H4 (cell line): ENCODE measurements around the gene MBNL2. TPM values are rescaled to one million over a fixed set of nuclear protein-coding genes. Genes with fewer than 3 reads are reported as not detected.
"Not testable (repeated sequence)": the region's sequence is repeated elsewhere in the genome, so short reads cannot be mapped to it uniquely, and the experiment has no call there.

Source experiments
- DNase-seq: peaks from one replicate; pipeline ENCODE4 v3.0.0-alpha.2; 2015; ENCODE audit warnings: low spot score
- total RNA-seq: library from RNA; depleted of rRNA; stranded (reverse); fragments of >200 nt; shearing (Covaris generic); gene quantifications from 2 replicates; pipeline ENCODE4 v1.2.3, GENCODE V29; 2014

MBNL2 gene
- total RNA-seq, 1 experiment from 2014 or later: 28.0 TPM

DNA sequence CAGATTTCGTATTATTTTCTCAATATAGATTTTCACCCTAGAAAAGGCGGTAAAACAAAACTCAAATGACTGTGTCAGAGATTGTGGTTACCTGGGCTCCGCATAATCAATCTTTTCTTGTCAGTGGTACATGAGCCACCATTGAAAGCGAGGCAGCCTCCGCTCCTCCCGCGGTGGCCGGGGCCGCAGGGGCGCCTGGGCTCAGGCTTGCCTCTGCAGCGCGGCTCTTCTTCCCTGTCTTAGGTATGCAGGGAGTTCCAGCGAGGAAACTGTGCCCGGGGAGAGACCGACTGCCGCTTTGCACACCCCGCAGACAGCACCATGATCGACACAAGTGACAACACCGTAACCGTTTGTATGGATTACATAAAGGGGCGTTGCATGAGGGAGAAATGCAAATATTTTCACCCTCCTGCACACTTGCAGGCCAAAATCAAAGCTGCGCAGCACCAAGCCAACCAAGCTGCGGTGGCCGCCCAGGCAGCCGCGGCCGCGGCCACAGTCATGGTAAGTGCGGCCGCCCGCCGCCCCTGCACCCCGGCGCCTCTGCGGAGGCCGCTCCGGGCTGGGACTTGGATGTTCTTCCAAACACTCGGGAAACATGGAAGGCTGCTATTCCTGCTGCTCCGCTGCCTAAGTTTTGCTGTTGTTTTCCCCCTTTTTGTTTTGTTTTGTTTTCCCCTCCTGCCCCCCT lies 124.6 kb downstream of the MBNL2 start:
- no peak for DNase-seq

DNA sequence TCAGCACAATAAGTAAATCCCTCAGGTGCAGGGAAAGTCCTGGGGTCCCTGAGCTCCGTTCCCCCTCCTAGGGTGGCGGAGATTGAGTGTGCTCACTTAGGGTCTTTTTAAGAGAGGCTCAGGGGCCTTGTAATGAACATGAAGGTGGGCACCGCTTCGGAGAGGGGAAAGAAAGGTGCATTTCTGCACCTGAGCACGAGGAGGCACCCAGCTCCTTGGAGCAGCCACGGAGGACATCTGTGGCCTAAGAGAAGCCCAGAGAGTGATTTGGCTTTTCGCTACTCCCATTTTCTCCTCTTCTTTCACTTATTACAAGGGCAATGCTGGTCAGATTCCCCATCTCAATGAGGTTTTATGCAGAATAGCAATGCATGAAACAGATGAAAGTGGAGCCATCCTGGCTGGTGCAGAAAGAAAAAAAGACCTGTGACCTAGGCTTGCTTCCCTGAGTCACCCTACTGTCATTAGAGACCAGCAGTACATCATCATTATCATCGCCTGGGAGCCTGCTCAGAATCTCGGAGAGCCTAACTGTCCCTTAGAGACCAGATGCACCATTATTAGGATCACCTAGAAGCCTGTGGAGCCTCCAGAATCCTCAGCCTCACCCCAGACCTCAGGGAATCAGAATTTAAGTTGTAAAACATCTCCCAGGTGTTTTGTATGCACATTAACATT lies 125.3 kb downstream of the MBNL2 start:
- no peak for DNase-seq

DNA sequence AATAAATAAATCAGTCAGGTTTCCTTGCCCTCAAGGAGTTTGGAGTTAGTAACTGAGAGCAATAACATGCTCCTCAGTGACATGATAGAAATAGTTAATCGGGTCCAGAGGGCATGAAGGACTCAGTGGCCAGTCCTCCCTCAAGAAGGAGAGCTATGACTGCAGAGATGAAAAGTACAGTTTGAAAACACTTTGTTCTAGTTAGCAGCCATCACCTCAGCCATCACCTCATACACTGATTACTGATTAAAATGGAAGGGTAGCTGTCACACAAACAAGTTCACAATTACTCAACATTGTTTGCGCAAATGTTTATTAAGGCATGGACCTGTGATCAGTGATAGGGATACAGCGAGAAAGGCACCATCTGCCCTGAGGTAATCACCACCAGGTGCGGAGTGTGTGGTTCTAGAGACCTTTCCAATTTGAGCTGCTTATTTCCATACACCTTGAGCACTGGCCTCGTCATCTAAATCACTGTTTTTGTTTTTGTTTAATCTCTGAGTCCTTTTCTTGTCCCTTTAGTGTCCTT lies 126.5 kb downstream of the MBNL2 start:
- DNase-seq: no peak

DNA sequence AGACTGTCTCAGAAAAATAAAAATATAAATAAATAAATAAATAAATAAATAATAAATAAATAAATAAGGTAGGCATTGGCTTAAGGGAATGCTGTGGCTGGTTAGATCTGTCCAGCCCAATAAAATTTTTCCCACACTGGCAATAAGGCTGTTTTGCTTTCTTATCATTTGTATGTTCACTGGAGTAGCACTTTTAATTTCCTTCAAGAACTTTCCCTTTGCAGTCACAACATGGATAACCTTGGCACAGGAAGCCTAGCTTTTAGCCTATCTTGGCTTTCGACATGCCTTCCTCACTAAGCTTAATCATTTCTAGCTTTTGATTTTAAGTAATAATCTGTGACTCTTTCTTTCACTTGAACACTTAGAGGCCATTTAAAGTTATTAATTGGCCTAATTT lies 129.9 kb downstream of the MBNL2 start:
- not testable (repeated sequence) for DNase-seq

DNA sequence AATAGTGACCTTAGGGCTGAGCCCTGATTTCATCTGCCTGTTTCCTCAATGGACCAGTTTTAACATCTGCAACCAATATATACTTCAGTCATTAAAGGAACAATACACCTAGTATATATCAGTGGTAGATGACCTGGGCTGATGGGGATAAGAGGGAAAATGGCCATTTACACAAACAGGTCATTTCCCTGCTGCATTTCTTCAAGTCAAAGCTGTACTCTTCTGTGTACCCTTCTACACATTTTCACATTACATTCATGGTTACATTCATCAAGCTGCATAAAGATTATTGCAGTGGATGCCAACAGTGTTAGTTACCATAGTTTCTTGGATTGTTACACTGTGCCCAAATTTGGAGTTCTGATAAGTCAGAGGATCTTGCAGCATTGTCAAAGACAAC lies 130.7 kb downstream of the MBNL2 start:
- DNase-seq: no peak

DNA sequence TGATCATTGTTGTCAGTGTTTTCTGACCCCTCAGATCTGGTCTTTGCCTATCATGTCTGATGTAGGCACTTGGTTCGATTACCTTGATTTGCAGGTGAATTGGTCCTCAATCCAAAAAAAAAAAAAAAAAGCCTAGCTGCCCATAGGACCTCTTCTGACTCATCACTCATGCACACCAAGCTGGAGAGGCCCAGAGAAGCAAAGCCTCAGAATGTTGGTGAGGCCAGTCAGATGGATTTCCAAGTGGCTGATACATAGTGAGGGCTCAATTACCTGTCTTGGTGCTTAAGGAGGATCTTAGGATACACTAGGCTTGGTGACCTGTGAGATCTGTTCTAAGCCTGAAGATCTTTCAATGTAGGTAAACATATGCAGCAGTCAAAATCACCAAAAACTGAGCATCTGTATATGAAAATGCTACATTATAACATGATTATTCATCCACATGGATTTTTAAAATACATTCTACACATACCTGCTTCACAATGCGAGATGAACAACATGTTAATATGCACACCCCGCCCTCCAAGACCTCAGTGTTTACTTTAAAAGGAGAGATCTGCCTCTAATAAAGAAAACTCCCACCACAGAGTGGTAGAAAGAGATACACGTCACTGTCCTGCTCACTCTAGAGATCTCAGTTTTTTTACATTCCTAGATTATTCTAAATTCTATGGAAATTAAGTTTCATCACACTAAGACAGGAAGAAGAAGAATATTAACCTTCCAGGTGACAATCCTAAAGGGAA lies 132.0 kb downstream of the MBNL2 start:
- DNase-seq: no peak

DNA sequence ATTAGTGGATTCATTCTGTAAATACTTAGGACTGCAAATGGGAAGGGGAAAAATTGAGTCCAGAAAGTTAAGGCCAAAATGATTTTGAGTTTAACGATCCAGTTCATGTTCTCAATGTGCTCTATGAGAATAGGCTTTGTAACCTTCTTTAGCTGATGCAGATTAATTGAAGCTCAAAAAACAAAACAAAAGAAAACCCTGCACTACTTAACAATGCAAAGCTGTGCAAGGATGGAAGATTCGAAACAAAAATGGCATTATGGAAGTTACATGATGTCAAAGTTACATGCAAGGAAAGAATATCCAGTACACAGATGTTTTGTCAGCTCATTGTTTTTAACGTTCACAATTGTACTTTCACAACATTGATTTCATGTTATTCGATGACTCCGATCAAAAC lies 132.7 kb downstream of the MBNL2 start:
- no peak for DNase-seq

DNA sequence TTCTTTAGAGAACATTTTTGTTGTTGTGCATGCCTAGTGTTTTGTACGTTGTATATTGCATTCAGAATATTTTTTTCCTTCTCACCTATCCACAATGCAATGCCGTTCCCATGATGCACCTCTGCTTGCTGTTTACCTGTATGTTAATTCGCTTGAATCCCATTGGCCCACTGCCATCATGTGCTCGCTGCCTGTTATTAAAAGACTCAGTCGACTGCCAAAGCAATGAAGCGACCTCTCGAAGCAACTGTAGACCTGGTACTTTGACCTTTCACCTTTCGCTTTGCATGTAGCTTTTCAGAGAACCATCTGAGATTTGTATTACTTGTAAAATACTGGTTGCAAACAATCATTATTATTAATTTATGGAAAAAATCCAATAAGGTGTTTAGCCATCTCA lies 134.5 kb downstream of the MBNL2 start:
- DNase-seq: no peak

DNA sequence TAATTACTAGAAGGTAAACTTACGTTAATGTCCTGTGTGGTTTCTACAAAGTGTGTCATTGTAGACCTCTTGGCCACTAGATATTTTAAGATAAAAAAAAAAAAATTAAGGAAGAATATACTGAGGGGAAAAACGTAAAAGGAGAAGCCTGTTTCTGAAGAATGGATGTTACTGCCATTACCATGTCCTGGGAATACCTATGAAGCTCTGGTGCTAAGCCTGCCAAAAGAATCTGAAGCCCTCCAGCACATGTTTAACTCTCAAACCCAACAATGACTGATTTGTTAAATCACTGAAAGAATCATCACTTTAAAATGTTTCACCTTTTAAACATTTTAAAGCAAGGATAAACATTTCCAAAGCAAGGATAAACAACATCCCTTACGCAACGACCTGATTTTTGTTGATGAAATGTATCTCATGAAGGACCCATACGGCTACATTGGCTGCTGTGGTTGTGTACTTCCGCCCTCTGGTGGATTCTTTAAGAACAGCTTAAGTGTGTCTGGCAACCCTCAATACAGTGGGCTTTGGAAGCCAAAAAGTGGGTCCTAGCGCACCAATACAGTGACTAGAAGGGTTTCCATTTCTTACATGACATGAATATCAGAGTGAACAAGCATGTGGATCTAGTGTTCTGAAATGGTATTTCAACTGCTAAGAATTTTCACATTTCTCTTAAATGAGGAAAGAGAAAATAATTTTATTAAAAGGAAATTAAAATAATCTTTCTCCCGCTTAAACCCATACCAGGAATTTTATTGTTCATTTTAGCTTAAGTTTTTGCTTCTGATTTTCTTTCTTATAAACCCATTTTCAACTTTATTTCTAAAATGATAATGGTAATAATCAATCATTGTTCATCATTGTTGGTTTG lies 137.3 kb downstream of the MBNL2 start:
- DNase-seq: peak; percentile 75

DNA sequence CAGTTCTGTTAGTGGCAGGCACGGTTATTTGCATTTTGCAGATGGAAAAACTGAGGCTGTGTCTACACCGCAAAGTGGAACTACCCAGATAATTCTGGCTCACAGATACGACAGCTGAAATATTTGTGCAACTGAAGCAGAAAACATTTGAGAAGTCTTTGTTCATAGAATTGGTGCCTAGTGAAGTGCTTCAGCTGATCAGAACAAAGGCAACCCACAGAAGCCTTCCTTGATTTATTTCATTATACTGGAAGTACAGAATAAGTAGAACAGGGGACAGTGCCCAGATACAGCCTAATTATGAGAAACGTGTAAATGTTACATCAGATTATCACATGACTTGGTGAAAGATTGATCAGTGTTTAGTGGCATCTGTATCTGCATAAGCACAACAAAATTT lies 138.5 kb downstream of the MBNL2 start:
- DNase-seq: no peak

DNA sequence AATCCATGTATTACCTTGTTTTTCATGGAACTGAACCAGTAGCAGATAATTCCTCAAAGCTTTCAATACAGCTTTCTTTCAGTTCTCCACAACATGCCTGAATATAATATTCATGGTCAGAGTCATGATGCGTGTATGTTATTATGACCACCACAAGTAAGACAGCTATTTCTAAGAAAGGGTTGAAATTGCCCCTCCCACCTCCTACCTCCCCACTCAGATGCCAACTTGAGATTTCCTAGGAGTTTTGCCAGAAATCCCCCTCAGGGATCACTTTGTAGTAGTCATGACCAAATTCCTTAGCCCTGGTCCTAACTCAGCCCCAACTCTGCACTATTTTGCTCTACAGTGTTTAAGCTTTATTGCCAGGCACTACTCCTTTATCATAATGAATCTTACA lies 141.9 kb downstream of the MBNL2 start:
- no peak for DNase-seq

DNA sequence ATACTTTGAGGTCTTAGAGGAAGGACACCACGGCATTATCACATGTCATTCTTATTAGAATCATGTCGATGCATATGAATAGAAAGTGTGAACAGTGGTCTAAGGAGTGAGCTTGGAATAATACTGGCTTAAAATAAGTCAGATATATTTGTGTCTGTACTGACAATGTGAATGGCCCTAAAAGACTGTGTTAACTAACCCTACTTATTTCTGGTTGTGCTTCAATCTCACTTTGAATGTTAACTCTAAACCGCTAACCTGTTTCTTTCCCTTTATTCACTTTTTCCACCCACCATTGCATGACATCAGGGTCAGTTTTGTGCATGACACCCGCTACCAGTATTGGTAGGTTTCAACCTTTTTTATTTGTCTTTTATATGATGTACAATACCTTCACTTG lies 142.7 kb downstream of the MBNL2 start:
- DNase-seq: no peak

DNA sequence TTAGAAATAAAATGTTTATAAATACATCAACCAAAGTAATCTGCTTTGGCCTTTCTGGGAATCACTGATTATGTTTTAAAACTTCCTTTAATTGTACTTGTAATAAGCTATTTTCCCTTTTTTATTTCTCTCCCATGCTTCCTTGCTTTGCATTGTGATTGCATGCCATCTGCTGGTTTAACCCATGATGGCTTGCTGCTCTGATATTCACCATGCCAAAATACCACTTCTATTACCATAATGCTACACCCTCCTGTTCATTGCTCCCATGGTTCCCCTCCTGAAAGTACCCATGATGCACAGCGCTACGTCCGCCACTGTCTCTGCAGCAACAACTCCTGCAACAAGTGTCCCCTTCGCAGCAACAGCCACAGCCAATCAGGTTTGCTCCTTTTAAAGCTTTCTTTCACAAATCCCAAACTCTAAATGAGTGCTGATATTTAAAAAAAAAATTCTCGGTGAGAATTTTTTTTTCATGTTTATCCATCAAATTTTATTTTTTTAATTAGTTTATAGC lies 144.1 kb downstream of the MBNL2 start:
- DNase-seq: no peak

DNA sequence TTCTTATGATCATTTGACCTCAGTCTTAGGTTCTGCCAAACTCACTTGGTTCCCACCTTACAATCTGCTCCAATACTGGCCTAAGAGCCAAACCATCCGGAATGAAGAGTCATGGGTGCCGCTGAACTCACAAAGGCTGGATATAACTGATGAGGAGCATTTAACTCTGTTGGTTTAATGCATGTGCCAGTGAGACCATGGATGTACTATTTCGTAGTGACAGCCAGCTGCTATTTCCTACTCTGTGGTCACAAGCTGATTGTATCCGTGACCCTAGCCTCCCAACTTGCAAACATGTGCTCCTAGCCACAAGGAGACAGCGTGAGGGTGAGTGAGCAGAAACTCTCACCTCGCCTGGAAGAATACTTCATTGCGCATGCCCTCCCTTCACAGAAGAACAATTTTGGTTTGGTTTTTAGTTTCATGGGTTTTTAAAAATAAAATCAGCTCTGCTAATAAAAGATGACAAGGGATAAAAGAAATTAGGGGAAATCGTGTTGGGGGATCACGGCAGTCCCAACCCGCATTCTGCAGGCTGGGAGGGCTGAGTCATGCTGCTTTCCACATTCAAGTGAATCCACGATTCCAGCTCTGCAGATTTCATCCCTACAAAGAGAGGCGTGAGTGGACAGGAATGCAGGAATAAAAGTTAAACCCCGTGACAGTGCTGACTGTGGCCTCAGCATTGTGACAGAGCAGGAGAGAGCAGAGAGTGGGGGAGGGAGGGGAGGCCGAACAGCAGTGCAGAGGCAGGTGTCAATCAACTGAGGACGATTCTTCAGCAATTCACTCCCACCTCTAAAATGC lies 145.1 kb downstream of the MBNL2 start:
- DNase-seq: peak; percentile 85

DNA sequence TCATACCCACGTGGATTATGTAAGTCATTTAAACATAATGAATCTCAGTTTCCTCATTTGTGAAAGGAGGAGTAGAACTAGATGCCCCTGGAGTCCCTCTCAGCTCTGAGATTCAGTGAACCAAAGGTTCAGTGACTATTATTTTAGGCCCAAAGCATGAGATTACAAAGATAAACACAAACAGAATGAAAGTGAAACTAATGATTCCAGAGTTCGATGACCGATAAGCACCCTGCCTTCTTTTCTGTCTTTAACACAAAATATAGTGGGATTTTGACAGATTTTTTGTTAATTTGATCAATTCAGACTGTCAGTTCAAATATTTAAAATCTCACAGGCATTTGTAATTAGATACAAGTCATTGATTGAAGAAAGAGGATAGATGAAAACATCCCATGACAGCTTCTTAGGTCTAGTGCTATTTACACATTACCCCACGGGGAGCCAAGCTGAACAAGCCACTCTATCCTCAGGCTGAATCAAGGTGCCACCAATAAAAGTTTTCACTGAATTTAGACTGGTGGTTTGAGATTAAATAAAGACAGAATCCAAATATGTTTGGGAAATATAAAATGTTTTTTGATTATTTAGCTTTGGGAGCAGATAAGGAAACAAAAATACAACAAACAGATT lies 147.2 kb downstream of the MBNL2 start:
- DNase-seq: no peak

DNA sequence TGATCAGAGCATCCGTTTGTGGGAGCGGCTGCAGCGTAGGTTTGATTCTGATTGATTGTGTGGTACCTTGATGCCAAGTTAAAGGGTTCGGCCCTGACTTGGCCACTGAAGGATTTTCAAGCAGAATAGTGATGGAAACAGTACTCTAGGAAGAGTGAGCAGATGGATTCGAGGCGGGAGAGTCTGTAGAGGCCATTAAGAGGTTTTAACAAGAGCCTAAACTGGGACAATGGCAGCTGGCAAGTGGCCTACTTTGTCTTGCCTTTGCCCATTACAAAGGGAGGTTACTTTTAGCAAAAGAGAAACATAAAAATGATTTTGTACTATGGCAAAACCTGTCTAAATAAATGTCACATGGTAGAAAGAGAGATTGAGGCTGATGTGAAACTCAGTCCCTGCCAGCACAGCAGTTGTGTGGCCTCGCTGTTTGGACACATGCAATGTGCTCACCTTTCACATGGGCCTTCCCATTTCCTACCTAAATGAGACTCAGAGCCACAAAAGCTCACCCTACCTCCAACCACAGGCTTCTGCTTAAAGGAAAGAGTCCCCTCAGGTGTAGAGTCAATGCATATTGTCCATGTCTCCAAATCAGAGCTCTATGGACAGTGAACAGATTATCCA lies 149.5 kb downstream of the MBNL2 start:
- no peak for DNase-seq

DNA sequence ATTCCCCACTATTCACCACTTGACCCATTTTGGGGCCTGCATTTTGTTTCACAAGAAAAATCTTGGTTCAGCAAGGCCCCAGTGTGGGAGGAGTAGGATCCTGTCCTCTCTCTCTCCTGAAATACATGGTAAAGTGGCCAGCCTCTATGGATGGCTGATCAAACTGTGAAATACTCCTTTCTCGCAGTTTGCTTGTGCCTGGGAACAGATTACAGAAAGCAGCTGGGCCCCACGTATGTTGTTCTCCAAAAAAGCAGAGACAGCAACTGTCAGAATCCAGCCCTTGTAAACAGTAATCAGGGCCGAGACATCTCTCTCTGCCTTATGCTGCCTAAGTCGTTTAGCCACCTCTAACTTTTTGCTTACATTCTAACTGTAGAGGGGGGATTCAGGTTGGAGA lies 150.8 kb downstream of the MBNL2 start:
- DNase-seq: no peak

DNA sequence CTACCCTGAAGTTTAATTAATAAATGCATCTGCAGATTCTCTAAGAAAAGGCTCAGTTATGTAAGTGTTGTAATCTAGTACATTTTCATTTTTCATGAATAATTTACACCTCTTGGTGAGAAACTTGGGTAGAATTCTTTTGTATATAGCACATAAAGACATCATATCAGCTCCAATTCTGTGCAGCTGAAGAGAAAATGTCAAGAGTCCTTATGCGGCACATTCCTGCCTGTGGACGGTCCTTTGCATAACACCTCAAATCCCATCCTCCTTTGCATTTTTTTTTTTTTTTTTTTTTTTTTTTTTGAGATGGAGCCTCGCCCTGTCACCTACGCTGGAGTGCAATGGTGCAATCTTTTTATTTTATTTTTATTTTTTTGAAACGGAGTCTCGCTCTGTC lies 151.7 kb downstream of the MBNL2 start:
- DNase-seq: no peak

DNA sequence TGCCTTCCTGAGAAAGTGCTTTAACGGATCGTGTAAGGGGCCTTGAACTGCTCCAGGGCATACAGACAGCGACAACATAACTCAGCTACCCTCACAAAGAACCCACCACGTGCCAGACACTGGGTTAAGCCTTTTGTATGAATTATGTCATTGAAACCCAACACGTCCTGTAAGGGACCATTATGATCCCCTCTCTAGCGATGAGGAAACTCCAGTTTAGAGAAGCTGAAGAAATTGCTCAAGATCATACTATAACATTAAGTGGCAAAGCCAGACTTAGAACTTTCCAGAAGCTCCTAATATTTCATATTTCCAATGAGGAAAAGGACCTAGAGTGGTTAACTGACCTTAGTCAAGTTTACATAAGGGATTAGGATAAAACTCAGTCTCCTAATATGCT lies 154.8 kb downstream of the MBNL2 start:
- no peak for DNase-seq

DNA sequence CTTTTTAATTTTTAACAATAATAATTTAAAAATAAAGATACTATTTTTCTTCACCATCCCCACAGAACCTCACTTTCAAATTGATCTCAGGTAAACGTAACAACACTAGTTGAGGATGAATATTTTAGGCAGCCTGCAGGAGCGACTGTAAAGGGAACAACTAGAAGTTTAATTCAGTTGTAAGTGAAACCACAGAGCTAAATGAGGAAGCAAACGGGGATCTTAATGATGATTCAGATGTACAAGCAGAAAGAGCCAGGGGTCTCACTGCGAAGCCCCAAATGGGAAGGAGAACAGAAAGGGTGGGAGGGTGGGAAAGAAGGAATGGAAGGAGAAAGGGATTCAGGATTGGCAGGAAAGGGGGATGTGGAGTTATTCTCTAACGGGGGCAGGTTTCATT lies 157.3 kb downstream of the MBNL2 start:
- DNase-seq: no peak
